Tibial artery (tissue), 4 donors: ENCODE data around the gene KLHL2.

Experiments
- DNase-seq, 2 donors: peaks; one replicate each; pipeline ENCODE4 v3.0.0-alpha.2; 2019
- H3K27ac ChIP-seq, 2 donors: fragments of 200-600 bp; sonication (generic) in 1 of 2; 1 replicate in 1 of 2; 2 replicates in 1 of 2; pipeline ENCODE4 v1.5.1; 2018 to 2019; ENCODE audit warnings: mild to moderate bottlenecking in 1 of 2
- H3K27me3 ChIP-seq, 2 donors: fragments of 200-600 bp; sonication (generic) in 1 of 2; one replicate each; pipeline versions ENCODE4 v1.5.1 to v1.6.0; 2016 to 2019
- H3K36me3 ChIP-seq, 3 donors: fragments of 200-600 bp; sonication (generic) in 2 of 3; one replicate each; pipeline ENCODE4 v1.5.1; 2016 to 2019; ENCODE audit warnings: mild to moderate bottlenecking in 2 of 3
- H3K4me1 ChIP-seq, 4 donors: fragments of 200-600 bp; sonication (generic) in 2 of 4; 1 replicate in 3 of 4; 2 replicates in 1 of 4; pipeline ENCODE4 v1.5.1; 2016 to 2019
- H3K4me3 ChIP-seq, 2 donors: fragments of 200-600 bp; sonication (generic) in 1 of 2; 1 replicate in 1 of 2; 2 replicates in 1 of 2; pipeline ENCODE4 v1.5.1; 2018 to 2019; ENCODE audit warnings: mild to moderate bottlenecking in 2 of 2
- H3K9me3 ChIP-seq, 3 donors: fragments of 200-600 bp; sonication (generic) in 1 of 3; one replicate each; pipeline ENCODE4 v1.5.1; 2016 to 2019
- intact Hi-C: fragments of 100-400 bp; cut with DNase I; formaldehyde crosslinking; loops from one replicate; pipeline ENCODE4 v1.15.0; 2023; ENCODE audit warnings: low total_unique reads
- TF ChIP-seq, protein P1 (sequence below), 2 experiments: fragments of 200-600 bp in 1 of 2; fragments of 450-650 bp in 1 of 2; IDR thresholded peaks; one replicate each; pipeline ENCODE4 v1.5.1; 2017 to 2019; ENCODE audit warnings: antibody characterized with exemption in 2 of 2, mild to moderate bottlenecking in 1 of 2, moderate library complexity in 1 of 2

The KLHL2 gene

DNA sequence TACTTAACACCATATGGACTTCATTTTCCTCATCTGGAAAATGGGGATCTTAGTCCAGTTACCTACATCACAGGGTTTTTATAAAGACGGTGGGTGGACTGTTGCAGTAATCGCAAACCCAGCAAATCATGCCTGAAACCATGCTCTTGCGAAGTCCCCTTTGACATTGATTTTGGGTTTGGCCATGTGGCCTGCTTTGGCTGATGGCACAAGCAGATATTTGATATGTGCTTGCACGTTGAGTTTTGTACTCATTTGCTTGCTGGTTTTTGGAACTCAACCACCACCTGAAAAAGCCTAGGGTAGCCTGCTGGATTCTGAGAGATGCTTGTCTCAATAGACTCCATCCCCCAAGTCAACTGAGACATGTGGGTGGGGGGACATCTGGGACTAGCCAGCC lies 14.4 kb upstream of the KLHL2 start:
- Histone ChIP-seq H3K36me3 (no peaks in the 10 kb centered on the region), H3K27me3 (no peaks in the 10 kb centered on the region), H3K4me3 (no peak overlapping the region), H3K9me3 (no peaks in the 10 kb centered on the region), H3K4me1 (no peaks in the 10 kb centered on the region), H3K27ac (no peak overlapping the region)
- intact Hi-C loops = no loop called here
- TF ChIP-seq, protein P1, sequence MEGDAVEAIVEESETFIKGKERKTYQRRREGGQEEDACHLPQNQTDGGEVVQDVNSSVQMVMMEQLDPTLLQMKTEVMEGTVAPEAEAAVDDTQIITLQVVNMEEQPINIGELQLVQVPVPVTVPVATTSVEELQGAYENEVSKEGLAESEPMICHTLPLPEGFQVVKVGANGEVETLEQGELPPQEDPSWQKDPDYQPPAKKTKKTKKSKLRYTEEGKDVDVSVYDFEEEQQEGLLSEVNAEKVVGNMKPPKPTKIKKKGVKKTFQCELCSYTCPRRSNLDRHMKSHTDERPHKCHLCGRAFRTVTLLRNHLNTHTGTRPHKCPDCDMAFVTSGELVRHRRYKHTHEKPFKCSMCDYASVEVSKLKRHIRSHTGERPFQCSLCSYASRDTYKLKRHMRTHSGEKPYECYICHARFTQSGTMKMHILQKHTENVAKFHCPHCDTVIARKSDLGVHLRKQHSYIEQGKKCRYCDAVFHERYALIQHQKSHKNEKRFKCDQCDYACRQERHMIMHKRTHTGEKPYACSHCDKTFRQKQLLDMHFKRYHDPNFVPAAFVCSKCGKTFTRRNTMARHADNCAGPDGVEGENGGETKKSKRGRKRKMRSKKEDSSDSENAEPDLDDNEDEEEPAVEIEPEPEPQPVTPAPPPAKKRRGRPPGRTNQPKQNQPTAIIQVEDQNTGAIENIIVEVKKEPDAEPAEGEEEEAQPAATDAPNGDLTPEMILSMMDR (IDR thresholded peaks at IDR 0.05) = no peak
- no peak for DNase-seq

- H3K36me3 ChIP-seq = no peaks in the 10 kb centered on the region
- DNase-seq = no peak
- intact Hi-C loops = no loop called here
- no peaks in the 10 kb centered on the region for H3K9me3 ChIP-seq
- H3K27ac ChIP-seq = no peak overlapping the region
- no peaks in the 10 kb centered on the region for H3K4me1 ChIP-seq
- no peak overlapping the region for H3K4me3 ChIP-seq
- no peaks in the 10 kb centered on the region for H3K27me3 ChIP-seq
- TF ChIP-seq, protein P1 (IDR thresholded peaks at IDR 0.05) = no peak
Measured at GRCh38 chr4:165194368-165194767, 13.0 kb upstream of the KLHL2 start.

DNA sequence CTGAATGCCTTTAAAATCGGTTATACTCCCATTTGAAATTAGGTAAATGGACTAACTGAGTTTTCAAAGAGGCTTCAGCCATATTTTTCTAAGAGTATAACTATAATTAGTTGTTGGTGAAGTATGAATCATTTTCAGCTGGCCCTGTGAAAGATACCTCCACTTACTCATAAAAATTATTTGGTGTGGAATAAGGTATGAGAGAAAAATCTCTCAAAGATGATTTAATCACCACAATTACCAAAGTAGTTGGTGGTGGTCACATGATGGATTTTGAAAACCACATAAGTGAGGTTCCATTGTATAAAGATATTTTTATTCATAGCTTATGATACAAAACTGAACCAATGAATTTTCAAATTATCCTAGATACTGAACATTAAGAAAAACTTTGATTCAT lies 9.0 kb upstream of the KLHL2 start:
- Histone ChIP-seq H3K36me3 (no peaks in the 10 kb centered on the region), H3K4me3 (no peak overlapping the region), H3K9me3 (no peaks in the 10 kb centered on the region), H3K27ac (no peak overlapping the region), H3K4me1 (no peaks in the 10 kb centered on the region), H3K27me3 (no peaks in the 10 kb centered on the region)
- TF ChIP-seq, protein P1 (IDR thresholded peaks at IDR 0.05) = no peak
- no peak for DNase-seq
- intact Hi-C loops = no loop called here

DNA sequence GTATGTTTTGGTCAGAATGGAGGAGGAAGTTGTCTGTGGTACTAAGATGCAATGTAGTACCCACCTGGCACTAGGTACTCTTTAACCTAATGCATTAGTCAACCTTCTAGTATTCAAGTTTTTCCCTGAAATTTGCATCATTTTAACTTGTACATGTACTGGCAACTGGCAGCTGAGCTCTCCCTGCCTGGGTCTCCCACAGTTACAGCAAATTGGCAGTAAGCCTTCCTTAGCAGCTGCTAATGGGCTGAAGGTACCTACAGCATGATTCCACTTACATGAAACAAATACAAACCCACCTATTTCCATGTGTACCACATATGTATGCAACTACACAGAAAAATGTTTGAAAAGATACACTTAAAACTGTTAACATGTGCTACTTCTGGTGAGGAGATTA lies 8.1 kb upstream of the KLHL2 start:
- Histone ChIP-seq H3K27me3 (no peaks in the 10 kb centered on the region), H3K36me3 (no peaks in the 10 kb centered on the region), H3K27ac (no peak overlapping the region), H3K4me1 (no peaks in the 10 kb centered on the region), H3K4me3 (no peak overlapping the region), H3K9me3 (no peaks in the 10 kb centered on the region)
- TF ChIP-seq, protein P1 (IDR thresholded peaks at IDR 0.05) = no peak
- intact Hi-C loops = no loop called here
- DNase-seq = no peak

DNA sequence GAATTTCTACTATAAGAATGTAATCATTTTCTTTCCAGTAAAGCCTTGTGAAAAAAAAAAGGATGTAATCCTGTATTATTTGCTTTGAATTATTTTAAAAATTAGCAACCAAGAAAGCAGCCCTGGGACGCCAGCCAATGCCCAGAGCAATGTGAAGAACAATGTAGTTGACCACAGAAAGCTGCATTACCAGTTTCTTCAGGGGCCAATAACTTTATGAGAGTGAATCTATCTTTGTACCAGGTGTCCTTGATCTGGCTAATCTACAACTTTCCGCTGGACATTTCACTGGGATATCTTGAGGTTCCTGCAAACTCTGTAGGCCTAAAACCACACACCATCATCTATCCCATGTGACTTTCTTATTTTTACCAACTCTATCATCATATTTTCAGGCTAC lies 7.6 kb upstream of the KLHL2 start:
- Histone ChIP-seq H3K9me3 (no peaks in the 10 kb centered on the region), H3K36me3 (no peaks in the 10 kb centered on the region), H3K4me1 (no peaks in the 10 kb centered on the region), H3K4me3 (no peak overlapping the region), H3K27ac (no peak overlapping the region), H3K27me3 (no peaks in the 10 kb centered on the region)
- TF ChIP-seq, protein P1 (IDR thresholded peaks at IDR 0.05) = no peak
- intact Hi-C loops = no loop called here
- DNase-seq = no peak

- H3K27ac ChIP-seq = no peak overlapping the region
- H3K27me3 ChIP-seq = no peaks in the 10 kb centered on the region
- no peak for DNase-seq
- H3K9me3 ChIP-seq = no peaks in the 10 kb centered on the region
- H3K4me3 ChIP-seq = no peak overlapping the region
- no peaks in the 10 kb centered on the region for H3K36me3 ChIP-seq
- peaks cover 0 to 8% (median 5%) of the 10 kb centered on the region in 4 donors for H3K4me1 ChIP-seq
- intact Hi-C loops = no loop called here
- TF ChIP-seq, protein P1 (IDR thresholded peaks at IDR 0.05) = no peak
Measured at GRCh38 chr4:165201806-165202205, 5.6 kb upstream of the KLHL2 start.
